GM12892 (cell line): Measurements from ENCODE around the gene XPO4.

ENCODE experiments used
- POLR2A ChIP-seq: IDR thresholded peaks from 2 replicates; pipeline ENCODE4 v1.6.1; 2011; ENCODE audit warnings: low read depth, low read length, control low read depth
- POLR2AphosphoS5 ChIP-seq: IDR thresholded peaks from 2 replicates; pipeline ENCODE4 v1.6.1; 2011; ENCODE audit warnings: low read depth, low read length, control low read depth
- TAF1 ChIP-seq: IDR thresholded peaks from 2 replicates; pipeline ENCODE4 v1.6.1; 2011; ENCODE audit warnings: low read depth, mild to moderate bottlenecking, control low read depth, low read length, borderline replicate concordance

DNA sequence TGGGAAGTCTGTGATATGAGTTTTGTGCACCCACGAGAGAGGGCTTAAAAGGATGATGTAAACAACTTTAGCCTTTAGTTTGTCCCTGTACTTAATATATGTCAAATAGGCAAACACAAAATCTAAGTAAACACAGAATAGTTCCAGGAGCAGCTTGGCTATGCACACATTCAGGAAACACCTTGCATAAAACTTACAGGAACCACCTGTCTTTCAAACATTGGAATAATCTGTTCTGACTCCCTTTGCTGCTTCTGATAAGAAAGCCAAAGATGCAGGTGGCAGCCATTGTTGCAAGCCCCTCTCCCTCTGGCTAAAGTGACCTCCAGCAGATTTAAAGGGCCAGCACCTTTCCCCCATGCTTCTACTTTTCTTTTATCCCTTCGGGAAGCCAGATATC is 133.5 kb downstream of the XPO4 start:
- TF ChIP-seq POLR2A (no peak), POLR2AphosphoS5 (no peak), TAF1 (no peak)
